Measurements from ENCODE around the gene MYOG. TPM values are rescaled to one million over a fixed set of nuclear protein-coding genes. Genes with fewer than 3 reads are reported as not detected.

Gene MYOG
- total and polyA plus RNA-seq, 10 of the 15 experiments (the other 5 are each of a cell fraction or from before 2014, with no cell fraction given), result not detected

GRCh38 chr1:203133970-203134725, 48.3 kb upstream of the MYOG start (continued):
- TF ChIP-seq, protein P1, sequence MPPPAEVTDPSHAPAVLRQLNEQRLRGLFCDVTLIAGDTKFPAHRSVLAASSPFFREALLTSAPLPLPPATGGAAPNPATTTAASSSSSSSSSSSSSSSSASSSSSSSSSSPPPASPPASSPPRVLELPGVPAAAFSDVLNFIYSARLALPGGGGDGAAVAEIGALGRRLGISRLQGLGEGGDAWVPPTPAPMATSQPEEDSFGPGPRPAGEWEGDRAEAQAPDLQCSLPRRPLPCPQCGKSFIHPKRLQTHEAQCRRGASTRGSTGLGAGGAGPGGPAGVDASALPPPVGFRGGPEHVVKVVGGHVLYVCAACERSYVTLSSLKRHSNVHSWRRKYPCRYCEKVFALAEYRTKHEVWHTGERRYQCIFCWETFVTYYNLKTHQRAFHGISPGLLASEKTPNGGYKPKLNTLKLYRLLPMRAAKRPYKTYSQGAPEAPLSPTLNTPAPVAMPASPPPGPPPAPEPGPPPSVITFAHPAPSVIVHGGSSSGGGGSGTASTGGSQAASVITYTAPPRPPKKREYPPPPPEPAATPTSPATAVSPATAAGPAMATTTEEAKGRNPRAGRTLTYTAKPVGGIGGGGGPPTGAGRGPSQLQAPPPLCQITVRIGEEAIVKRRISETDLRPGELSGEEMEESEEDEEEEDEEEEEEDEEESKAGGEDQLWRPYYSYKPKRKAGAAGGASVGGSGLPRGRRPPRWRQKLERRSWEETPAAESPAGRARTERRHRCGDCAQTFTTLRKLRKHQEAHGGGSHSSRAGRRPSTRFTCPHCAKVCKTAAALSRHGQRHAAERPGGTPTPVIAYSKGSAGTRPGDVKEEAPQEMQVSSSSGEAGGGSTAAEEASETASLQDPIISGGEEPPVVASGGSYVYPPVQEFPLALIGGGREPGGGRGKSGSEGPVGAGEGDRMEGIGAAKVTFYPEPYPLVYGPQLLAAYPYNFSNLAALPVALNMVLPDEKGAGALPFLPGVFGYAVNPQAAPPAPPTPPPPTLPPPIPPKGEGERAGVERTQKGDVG (CRISPR knock-in tag; IDR thresholded peaks at IDR 0.05), result no peak
- TF ChIP-seq, protein P2, sequence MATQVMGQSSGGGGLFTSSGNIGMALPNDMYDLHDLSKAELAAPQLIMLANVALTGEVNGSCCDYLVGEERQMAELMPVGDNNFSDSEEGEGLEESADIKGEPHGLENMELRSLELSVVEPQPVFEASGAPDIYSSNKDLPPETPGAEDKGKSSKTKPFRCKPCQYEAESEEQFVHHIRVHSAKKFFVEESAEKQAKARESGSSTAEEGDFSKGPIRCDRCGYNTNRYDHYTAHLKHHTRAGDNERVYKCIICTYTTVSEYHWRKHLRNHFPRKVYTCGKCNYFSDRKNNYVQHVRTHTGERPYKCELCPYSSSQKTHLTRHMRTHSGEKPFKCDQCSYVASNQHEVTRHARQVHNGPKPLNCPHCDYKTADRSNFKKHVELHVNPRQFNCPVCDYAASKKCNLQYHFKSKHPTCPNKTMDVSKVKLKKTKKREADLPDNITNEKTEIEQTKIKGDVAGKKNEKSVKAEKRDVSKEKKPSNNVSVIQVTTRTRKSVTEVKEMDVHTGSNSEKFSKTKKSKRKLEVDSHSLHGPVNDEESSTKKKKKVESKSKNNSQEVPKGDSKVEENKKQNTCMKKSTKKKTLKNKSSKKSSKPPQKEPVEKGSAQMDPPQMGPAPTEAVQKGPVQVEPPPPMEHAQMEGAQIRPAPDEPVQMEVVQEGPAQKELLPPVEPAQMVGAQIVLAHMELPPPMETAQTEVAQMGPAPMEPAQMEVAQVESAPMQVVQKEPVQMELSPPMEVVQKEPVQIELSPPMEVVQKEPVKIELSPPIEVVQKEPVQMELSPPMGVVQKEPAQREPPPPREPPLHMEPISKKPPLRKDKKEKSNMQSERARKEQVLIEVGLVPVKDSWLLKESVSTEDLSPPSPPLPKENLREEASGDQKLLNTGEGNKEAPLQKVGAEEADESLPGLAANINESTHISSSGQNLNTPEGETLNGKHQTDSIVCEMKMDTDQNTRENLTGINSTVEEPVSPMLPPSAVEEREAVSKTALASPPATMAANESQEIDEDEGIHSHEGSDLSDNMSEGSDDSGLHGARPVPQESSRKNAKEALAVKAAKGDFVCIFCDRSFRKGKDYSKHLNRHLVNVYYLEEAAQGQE (IDR thresholded peaks at IDR 0.05; ENCODE audit: low read depth, low read length), result no peak
- TF ChIP-seq, protein P3, sequence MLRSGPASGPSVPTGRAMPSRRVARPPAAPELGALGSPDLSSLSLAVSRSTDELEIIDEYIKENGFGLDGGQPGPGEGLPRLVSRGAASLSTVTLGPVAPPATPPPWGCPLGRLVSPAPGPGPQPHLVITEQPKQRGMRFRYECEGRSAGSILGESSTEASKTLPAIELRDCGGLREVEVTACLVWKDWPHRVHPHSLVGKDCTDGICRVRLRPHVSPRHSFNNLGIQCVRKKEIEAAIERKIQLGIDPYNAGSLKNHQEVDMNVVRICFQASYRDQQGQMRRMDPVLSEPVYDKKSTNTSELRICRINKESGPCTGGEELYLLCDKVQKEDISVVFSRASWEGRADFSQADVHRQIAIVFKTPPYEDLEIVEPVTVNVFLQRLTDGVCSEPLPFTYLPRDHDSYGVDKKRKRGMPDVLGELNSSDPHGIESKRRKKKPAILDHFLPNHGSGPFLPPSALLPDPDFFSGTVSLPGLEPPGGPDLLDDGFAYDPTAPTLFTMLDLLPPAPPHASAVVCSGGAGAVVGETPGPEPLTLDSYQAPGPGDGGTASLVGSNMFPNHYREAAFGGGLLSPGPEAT (IDR thresholded peaks at IDR 0.05; ENCODE audit: low read depth), result no peak
